Gastrocnemius medialis (tissue), 4 donors: Measurements from ENCODE around the gene ATIC.

ENCODE experiments used
- POLR2A ChIP-seq, 2 donors: fragments of 450-650 bp; IDR thresholded peaks; one replicate each; pipeline ENCODE4 v1.6.1; 2017; ENCODE audit warnings: antibody characterized with exemption in 2 of 2, mild to moderate bottlenecking in 2 of 2, moderate library complexity in 2 of 2
- TF ChIP-seq, protein P1 (sequence below), 5 experiments: fragments of 450-650 bp in 3 of 5; fragments of 200-600 bp in 2 of 5; sonication (generic) in 2 of 5; IDR thresholded peaks in 4 of 5; conservative IDR thresholded peaks in 1 of 5; 1 replicate in 4 of 5; 2 replicates in 1 of 5; pipeline ENCODE4 v1.5.1; 2016 to 2019; ENCODE audit warnings: antibody characterized with exemption in 5 of 5, mild to moderate bottlenecking in 3 of 5, moderate library complexity in 3 of 5

DNA sequence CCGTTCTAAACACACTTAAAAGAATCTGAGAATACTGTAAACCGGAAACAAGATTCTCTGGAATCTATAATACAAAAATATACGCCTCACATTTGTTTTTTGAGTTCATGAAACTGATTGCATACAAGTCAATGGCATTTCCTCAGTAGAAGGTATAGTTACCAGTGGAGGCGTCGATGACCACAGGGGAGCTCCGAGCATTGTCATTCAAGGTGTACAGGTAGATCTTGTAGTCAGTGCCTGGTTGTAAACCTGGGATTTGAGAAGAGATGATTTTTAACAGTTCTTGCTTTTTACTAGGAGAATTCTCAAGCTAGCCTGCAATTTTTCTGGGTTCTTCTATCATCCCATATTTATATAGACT lies 63.6 kb downstream of the ATIC start:
- TF ChIP-seq, protein P1, sequence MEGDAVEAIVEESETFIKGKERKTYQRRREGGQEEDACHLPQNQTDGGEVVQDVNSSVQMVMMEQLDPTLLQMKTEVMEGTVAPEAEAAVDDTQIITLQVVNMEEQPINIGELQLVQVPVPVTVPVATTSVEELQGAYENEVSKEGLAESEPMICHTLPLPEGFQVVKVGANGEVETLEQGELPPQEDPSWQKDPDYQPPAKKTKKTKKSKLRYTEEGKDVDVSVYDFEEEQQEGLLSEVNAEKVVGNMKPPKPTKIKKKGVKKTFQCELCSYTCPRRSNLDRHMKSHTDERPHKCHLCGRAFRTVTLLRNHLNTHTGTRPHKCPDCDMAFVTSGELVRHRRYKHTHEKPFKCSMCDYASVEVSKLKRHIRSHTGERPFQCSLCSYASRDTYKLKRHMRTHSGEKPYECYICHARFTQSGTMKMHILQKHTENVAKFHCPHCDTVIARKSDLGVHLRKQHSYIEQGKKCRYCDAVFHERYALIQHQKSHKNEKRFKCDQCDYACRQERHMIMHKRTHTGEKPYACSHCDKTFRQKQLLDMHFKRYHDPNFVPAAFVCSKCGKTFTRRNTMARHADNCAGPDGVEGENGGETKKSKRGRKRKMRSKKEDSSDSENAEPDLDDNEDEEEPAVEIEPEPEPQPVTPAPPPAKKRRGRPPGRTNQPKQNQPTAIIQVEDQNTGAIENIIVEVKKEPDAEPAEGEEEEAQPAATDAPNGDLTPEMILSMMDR (IDR thresholded peaks at IDR 0.05 in 4 of 5, conservative IDR thresholded peaks at IDR 0.05 in 1 of 5), result no peak
- TF ChIP-seq POLR2A (IDR thresholded peaks at IDR 0.05), result no peak
